Fibroblast of lung (primary cell): ENCODE results near the gene INPP5K. TPM values are rescaled to one million over a fixed set of nuclear protein-coding genes. Genes with fewer than 3 reads are reported as not detected.
"Not testable (repeated sequence)": the region's sequence is repeated elsewhere in the genome, so short reads cannot be mapped to it uniquely, and the experiment has no call there.

Source experiments
- DNase-seq, 2 donors: peaks; one replicate each; pipeline versions ENCODE4 v3.0.0 to v3.0.0-alpha.2; 2010; ENCODE audit warnings: low read depth in 2 of 2
- H2AFZ ChIP-seq: 2 replicates; pipeline ENCODE4 v1.5.1; 2012; ENCODE audit warnings: low read length, control low read depth, inconsistent platforms
- H3K27ac ChIP-seq: 2 replicates; pipeline ENCODE4 v1.5.1; 2011; ENCODE audit warnings: low read length, control low read depth; ENCODE audit not compliant: insufficient read depth
- H3K27me3 ChIP-seq: 2 replicates; pipeline ENCODE4 v1.5.1; 2011; ENCODE audit warnings: mild to moderate bottlenecking, low read length; ENCODE audit not compliant: control insufficient read depth, insufficient read depth
- H3K36me3 ChIP-seq: 2 replicates; pipeline ENCODE4 v1.5.1; 2011; ENCODE audit warnings: low read length; ENCODE audit not compliant: control insufficient read depth, insufficient read depth
- H3K4me1 ChIP-seq: 2 replicates; pipeline ENCODE4 v1.5.1; 2011; ENCODE audit warnings: low read length; ENCODE audit not compliant: control insufficient read depth, insufficient read depth; ENCODE audit errors: extremely low read depth
- H3K4me2 ChIP-seq: 2 replicates; pipeline ENCODE4 v1.5.1; 2011; ENCODE audit warnings: low read length, control low read depth; ENCODE audit not compliant: insufficient read depth; ENCODE audit errors: extremely low read depth
- H3K4me3 ChIP-seq, 4 experiments: fragments of 200-600 bp in 1 of 4; sonication (generic) in 1 of 4; replicated peaks in 1 of 4; 2 replicates each; pipeline ENCODE4 v1.5.1; 2011 to 2016; ENCODE audit warnings: low read length in 4 of 4, low read depth in 3 of 4, mild to moderate bottlenecking in 3 of 4, control low read depth in 2 of 4, inconsistent platforms in 1 of 4, mixed read lengths in 1 of 4; ENCODE audit not compliant: insufficient read depth in 1 of 4; ENCODE audit errors: control extremely low read depth in 1 of 4
- H3K79me2 ChIP-seq: 2 replicates; pipeline ENCODE4 v1.5.1; 2012; ENCODE audit warnings: mild to moderate bottlenecking, low read length, inconsistent platforms; ENCODE audit not compliant: control insufficient read depth, insufficient read depth
- H3K9ac ChIP-seq: 2 replicates; pipeline ENCODE4 v1.5.1; 2011; ENCODE audit warnings: mild to moderate bottlenecking, low read length, control low read depth; ENCODE audit not compliant: insufficient read depth
- H3K9me3 ChIP-seq: 2 replicates; pipeline ENCODE4 v1.5.1; 2012; ENCODE audit warnings: low read depth, low read length; ENCODE audit not compliant: control insufficient read depth, insufficient read depth
- H4K20me1 ChIP-seq: 2 replicates; pipeline ENCODE4 v1.5.1; 2011; ENCODE audit warnings: low read length; ENCODE audit not compliant: control insufficient read depth, insufficient read depth; ENCODE audit errors: extremely low read depth
- EZH2 ChIP-seq: IDR thresholded peaks from 2 replicates; pipeline ENCODE4 v1.5.1; 2012; ENCODE audit warnings: low read length, control low read depth, mild to moderate bottlenecking; ENCODE audit errors: missing control alignments
- polyA plus RNA-seq, 2 donors: library from polyadenylated mRNA; depleted of rRNA in 1 of 2; stranded (reverse) in 1 of 2; unstranded in 1 of 2; fragments of >200 nt; gene quantifications; 2 replicates each; pipeline ENCODE4 v1.2.1, GENCODE V29; 2011 to 2012; ENCODE audit warnings: missing spikeins in 1 of 2
- total RNA-seq: library from RNA; depleted of rRNA; stranded (reverse); fragments of >200 nt; gene quantifications from 2 replicates; pipeline ENCODE4 v1.2.1, GENCODE V29; 2014
- TF ChIP-seq, protein P1 (sequence below), 2 donors: IDR thresholded peaks in 1 of 2; conservative IDR thresholded peaks in 1 of 2; 1 replicate in 1 of 2; 2 replicates in 1 of 2; pipeline ENCODE4 v1.5.1; 2011 to 2012; ENCODE audit warnings: low read length in 2 of 2, control low read depth in 1 of 2, inconsistent platforms in 1 of 2, low read depth in 1 of 2, mild to moderate bottlenecking in 1 of 2

The INPP5K gene
- total and polyA plus RNA-seq, 2 donors (not counting 1 experiment from before 2014, with no cell fraction given), result 21.0 to 34.5 TPM

DNA sequence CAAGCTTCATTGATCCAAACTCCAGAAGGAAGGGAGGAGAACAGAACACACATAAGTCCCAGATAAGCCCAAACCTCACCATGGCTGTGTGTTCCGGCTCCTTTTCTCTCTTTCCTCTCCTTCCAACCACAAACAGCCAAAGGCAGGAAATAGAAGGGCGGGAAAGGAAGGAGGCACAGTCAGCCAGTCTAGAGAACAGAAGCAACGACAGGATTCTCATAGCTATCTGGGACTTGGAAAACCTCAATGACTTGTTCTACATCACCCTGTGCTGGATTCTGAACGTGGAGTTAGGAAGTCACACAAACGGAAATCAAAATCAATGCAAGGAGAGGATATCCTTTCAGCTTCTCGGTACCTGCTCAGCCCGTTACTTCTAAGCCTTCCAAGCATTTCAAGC, 69.4 kb downstream of the INPP5K start:
- no peak overlapping the region for H3K9ac ChIP-seq
- DNase-seq, result no peak

DNA sequence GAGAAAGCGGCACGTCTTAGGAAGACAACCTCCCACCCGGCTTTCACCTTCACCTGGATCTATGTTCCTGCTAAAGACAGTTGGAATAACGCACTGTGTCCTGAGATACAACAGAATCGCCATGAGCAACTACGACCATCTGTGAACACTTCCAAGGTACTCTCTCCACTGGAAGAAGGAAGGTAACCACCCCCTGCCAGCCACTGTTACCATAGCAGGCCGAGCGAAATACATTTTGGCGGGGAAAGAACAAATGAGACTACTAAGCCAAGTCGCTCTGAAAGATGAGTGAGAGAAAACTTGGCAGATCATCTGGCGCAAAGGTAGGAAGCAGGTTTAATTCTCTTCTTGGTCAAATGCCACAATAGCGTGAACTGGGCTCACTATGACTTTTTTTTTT, 70.2 kb downstream of the INPP5K start:
- H3K9me3 ChIP-seq, result no peaks in the 10 kb centered on the region
- no peaks in the 10 kb centered on the region for H4K20me1 ChIP-seq
- peaks cover 89% of the 10 kb centered on the region for H3K79me2 ChIP-seq
- H3K9ac ChIP-seq, result no peak overlapping the region
- DNase-seq, result no peak
- no peak for TF ChIP-seq EZH2
- TF ChIP-seq, protein P1, sequence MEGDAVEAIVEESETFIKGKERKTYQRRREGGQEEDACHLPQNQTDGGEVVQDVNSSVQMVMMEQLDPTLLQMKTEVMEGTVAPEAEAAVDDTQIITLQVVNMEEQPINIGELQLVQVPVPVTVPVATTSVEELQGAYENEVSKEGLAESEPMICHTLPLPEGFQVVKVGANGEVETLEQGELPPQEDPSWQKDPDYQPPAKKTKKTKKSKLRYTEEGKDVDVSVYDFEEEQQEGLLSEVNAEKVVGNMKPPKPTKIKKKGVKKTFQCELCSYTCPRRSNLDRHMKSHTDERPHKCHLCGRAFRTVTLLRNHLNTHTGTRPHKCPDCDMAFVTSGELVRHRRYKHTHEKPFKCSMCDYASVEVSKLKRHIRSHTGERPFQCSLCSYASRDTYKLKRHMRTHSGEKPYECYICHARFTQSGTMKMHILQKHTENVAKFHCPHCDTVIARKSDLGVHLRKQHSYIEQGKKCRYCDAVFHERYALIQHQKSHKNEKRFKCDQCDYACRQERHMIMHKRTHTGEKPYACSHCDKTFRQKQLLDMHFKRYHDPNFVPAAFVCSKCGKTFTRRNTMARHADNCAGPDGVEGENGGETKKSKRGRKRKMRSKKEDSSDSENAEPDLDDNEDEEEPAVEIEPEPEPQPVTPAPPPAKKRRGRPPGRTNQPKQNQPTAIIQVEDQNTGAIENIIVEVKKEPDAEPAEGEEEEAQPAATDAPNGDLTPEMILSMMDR (conservative IDR thresholded peaks at IDR 0.05 in 1 of 2, IDR thresholded peaks at IDR 0.05 in 1 of 2; ENCODE audit: low read depth in 1 of 2, low read length in 2 of 2), result no peak
- no peak overlapping the region for H3K4me2 ChIP-seq
- no peaks in the 10 kb centered on the region for H3K27me3 ChIP-seq
- no peak overlapping the region for H2AFZ ChIP-seq
- H3K4me3 ChIP-seq, result no peak overlapping the region
- no peaks in the 10 kb centered on the region for H3K4me1 ChIP-seq
- H3K36me3 ChIP-seq, result peaks cover 2% of the 10 kb centered on the region
- no peak overlapping the region for H3K27ac ChIP-seq

More for the DNA sequence above, 69.4 kb downstream of the INPP5K start:
- H3K9me3 ChIP-seq, result no peaks in the 10 kb centered on the region
- H3K27ac ChIP-seq, result no peak overlapping the region
- no peak overlapping the region for H2AFZ ChIP-seq
- no peaks in the 10 kb centered on the region for H3K4me1 ChIP-seq
- no peaks in the 10 kb centered on the region for H3K27me3 ChIP-seq
- H3K4me2 ChIP-seq, result no peak overlapping the region
- H4K20me1 ChIP-seq, result no peaks in the 10 kb centered on the region
- H3K79me2 ChIP-seq, result peaks cover 90% of the 10 kb centered on the region
- H3K4me3 ChIP-seq, result no peak overlapping the region
- peaks cover 2% of the 10 kb centered on the region for H3K36me3 ChIP-seq
- TF ChIP-seq, protein P1 (conservative IDR thresholded peaks at IDR 0.05 in 1 of 2, IDR thresholded peaks at IDR 0.05 in 1 of 2; ENCODE audit: low read depth in 1 of 2, low read length in 2 of 2), result no peak
- TF ChIP-seq EZH2, result no peak

DNA sequence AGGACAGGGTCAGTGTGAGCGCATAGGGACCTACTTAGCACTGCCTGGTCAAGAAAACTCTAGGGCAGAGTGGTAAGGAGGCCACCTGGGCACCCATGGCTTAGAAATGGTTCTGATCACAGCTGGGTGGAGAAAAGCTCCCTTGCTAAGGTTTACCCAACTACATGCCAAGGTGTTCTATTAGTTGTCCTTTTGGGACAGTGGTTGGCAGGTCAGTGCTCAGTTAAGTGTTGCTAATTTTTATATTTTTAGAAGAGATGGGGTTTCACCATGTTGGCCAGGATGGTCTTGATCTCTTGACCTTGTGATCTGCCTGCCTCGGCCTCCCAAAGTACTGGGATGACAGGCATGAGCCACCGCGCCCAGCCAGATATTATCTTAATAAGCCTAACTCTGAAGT, 70.7 kb downstream of the INPP5K start:
- DNase-seq, H4K20me1 ChIP-seq, H3K9ac ChIP-seq, H3K36me3 ChIP-seq, H3K4me3 ChIP-seq, H3K27ac ChIP-seq, H3K4me1 ChIP-seq, H2AFZ ChIP-seq, H3K27me3 ChIP-seq, H3K4me2 ChIP-seq, H3K9me3 ChIP-seq: not testable (repeated sequence)
- peaks cover 89% of the 10 kb centered on the region for H3K79me2 ChIP-seq

Other genes with a start within 250 kb of the INPP5K start
- not detected in 2 replicates for gene BHLHA9, start 246.2 kb downstream of the INPP5K start, total RNA-seq
- gene BHLHA9, start 246.2 kb downstream of the INPP5K start, polyA plus RNA-seq, result not detected in 2 replicates
- not detected in 2 replicates for gene TRARG1, start 236.9 kb downstream of the INPP5K start, total RNA-seq
- not detected in 2 replicates for gene TRARG1, start 236.9 kb downstream of the INPP5K start, polyA plus RNA-seq
- 307 and 364 TPM in 2 replicates for gene YWHAE, start 116.4 kb downstream of the INPP5K start, total RNA-seq
- gene YWHAE, start 116.4 kb downstream of the INPP5K start, polyA plus RNA-seq, result 1,742 and 2,155 TPM in 2 replicates
- gene CRK, start 60.4 kb downstream of the INPP5K start, total RNA-seq, result 105 and 120 TPM in 2 replicates
- gene CRK, start 60.4 kb downstream of the INPP5K start, polyA plus RNA-seq, result 119 and 138 TPM in 2 replicates
- gene MYO1C, start 23.9 kb downstream of the INPP5K start, total RNA-seq, result 113 and 190 TPM in 2 replicates
- gene MYO1C, start 23.9 kb downstream of the INPP5K start, polyA plus RNA-seq, result 164 and 180 TPM in 2 replicates
- gene PITPNA, start 46.2 kb upstream of the INPP5K start, total RNA-seq, result 10.8 and 12.6 TPM in 2 replicates
- gene PITPNA, start 46.2 kb upstream of the INPP5K start, polyA plus RNA-seq, result 58.3 and 63.6 TPM in 2 replicates
- 2.3 and 8.4 TPM in 2 replicates for gene SLC43A2, start 112.2 kb upstream of the INPP5K start, total RNA-seq
- gene SLC43A2, start 112.2 kb upstream of the INPP5K start, polyA plus RNA-seq, result 7.4 and 13.7 TPM in 2 replicates
- gene SCARF1, start 129.1 kb upstream of the INPP5K start, total RNA-seq, result 0.77 and 0.99 TPM in 2 replicates
- 0.09 and 2.4 TPM in 2 replicates for gene SCARF1, start 129.1 kb upstream of the INPP5K start, polyA plus RNA-seq
- gene RILP, start 133.3 kb upstream of the INPP5K start, total RNA-seq, result 11.0 and 12.4 TPM in 2 replicates
- 6.5 and 7.4 TPM in 2 replicates for gene RILP, start 133.3 kb upstream of the INPP5K start, polyA plus RNA-seq
- 74.5 and 122 TPM in 2 replicates for gene PRPF8, start 168.3 kb upstream of the INPP5K start, total RNA-seq
- gene PRPF8, start 168.3 kb upstream of the INPP5K start, polyA plus RNA-seq, result 88.9 and 140 TPM in 2 replicates
- gene TLCD2, start 193.8 kb upstream of the INPP5K start, total RNA-seq, result 5.1 and 9.7 TPM in 2 replicates
- gene TLCD2, start 193.8 kb upstream of the INPP5K start, polyA plus RNA-seq, result 3.3 and 7.1 TPM in 2 replicates
- 26.2 and 31.5 TPM in 2 replicates for gene WDR81, start 208.1 kb upstream of the INPP5K start, total RNA-seq
- gene WDR81, start 208.1 kb upstream of the INPP5K start, polyA plus RNA-seq, result 5.4 and 6.6 TPM in 2 replicates
- gene SERPINF2, start 226.3 kb upstream of the INPP5K start, total RNA-seq, result under 0.01 and 0.17 TPM in 2 replicates
- gene SERPINF2, start 226.3 kb upstream of the INPP5K start, polyA plus RNA-seq, result 0.06 and 0.09 TPM in 2 replicates
- gene SERPINF1, start 245.4 kb upstream of the INPP5K start, total RNA-seq, result 199 and 429 TPM in 2 replicates
- 140 and 360 TPM in 2 replicates for gene SERPINF1, start 245.4 kb upstream of the INPP5K start, polyA plus RNA-seq